K562 (cell line): Measurements from ENCODE around the gene MID1IP1.

Experiments used
- CTCF ChIP-seq, 3 experiments: IDR thresholded peaks in 2 of 3; conservative IDR thresholded peaks in 1 of 3; 2 replicates each; pipeline ENCODE4 v1.5.1; 2011 to 2012; ENCODE audit warnings: low read length in 3 of 3, mild to moderate bottlenecking in 3 of 3, control low read depth in 2 of 3, improper control_type of control experiment in 1 of 3, inconsistent platforms in 1 of 3, low read depth in 1 of 3, mixed read lengths in 1 of 3, moderate library complexity in 1 of 3; ENCODE audit not compliant: insufficient read depth in 2 of 3
- EGR1 ChIP-seq: fragments of 450-650 bp; conservative IDR thresholded peaks from 2 replicates; pipeline ENCODE4 v1.6.1; 2017; ENCODE audit warnings: mild to moderate bottlenecking
- IRF2 ChIP-seq: sonication (generic); formaldehyde crosslinking; IDR thresholded peaks from 2 replicates; pipeline ENCODE4 v1.8.1; 2022; ENCODE audit warnings: mild to moderate bottlenecking, missing genetic modification reagents
- ZBED1 ChIP-seq: IDR thresholded peaks from 2 replicates; pipeline ENCODE4 v1.6.1; 2014
- ZBTB40 ChIP-seq, 2 experiments: fragments of 450-650 bp in 1 of 2; sonication (generic) in 1 of 2; formaldehyde crosslinking in 1 of 2; IDR thresholded peaks; 2 replicates each; pipeline versions ENCODE4 v1.7.1 to v1.9.0; 2016 to 2022; ENCODE audit warnings: inconsistent platforms in 1 of 2, mild to moderate bottlenecking in 1 of 2, missing genetic modification reagents in 1 of 2
- ZNF239 ChIP-seq: fragments of 250-450 bp; sonication (Bioruptor Pico); IDR thresholded peaks from 2 replicates; pipeline ENCODE4 v1.4.0; 2020; ENCODE audit warnings: mild to moderate bottlenecking
- ZNF280A ChIP-seq: fragments of 450-650 bp; IDR thresholded peaks from 2 replicates; pipeline ENCODE4 v1.6.1; 2018; ENCODE audit warnings: mild to moderate bottlenecking, low read depth; ENCODE audit not compliant: partially characterized antibody
- ZZZ3 ChIP-seq: fragments of 450-650 bp; IDR thresholded peaks from 2 replicates; pipeline ENCODE4 v1.6.1; 2016; ENCODE audit warnings: antibody characterized with exemption, mild to moderate bottlenecking, moderate library complexity

- TF ChIP-seq ZNF280A (no peak), CTCF (IDR thresholded peaks at IDR 0.05 in 2 of 3, conservative IDR thresholded peaks at IDR 0.05 in 1 of 3; ENCODE audit: insufficient read depth in 2 of 3, low read depth in 1 of 3, low read length in 3 of 3) (no peak), EGR1 (no peak), ZBTB40 (IDR thresholded peaks at IDR 0.05) (no peak), ZBTB40 (CRISPR knock-in tag; IDR thresholded peaks at IDR 0.05) (no peak), IRF2 (no peak), ZZZ3 (no peak), ZBED1 (no peak), ZNF239 (CRISPR knock-in tag) (no peak)
These were observed 44.2 kb downstream of the MID1IP1 start for GRCh38 chrX:38845426-38845825.
